Gastrocnemius medialis (tissue), 4 donors: Measurements from ENCODE around the gene DGCR6L.

Experiments
- CTCF ChIP-seq, 5 experiments: fragments of 450-650 bp in 3 of 5; fragments of 200-600 bp in 2 of 5; sonication (generic) in 2 of 5; IDR thresholded peaks in 4 of 5; conservative IDR thresholded peaks in 1 of 5; 1 replicate in 4 of 5; 2 replicates in 1 of 5; pipeline ENCODE4 v1.5.1; 2016 to 2019; ENCODE audit warnings: antibody characterized with exemption in 5 of 5, mild to moderate bottlenecking in 3 of 5, moderate library complexity in 3 of 5
- POLR2A ChIP-seq, 2 donors: fragments of 450-650 bp; IDR thresholded peaks; one replicate each; pipeline ENCODE4 v1.6.1; 2017; ENCODE audit warnings: antibody characterized with exemption in 2 of 2, mild to moderate bottlenecking in 2 of 2, moderate library complexity in 2 of 2

- TF ChIP-seq POLR2A (IDR thresholded peaks at IDR 0.05) (no peak), CTCF (IDR thresholded peaks at IDR 0.05 in 4 of 5, conservative IDR thresholded peaks at IDR 0.05 in 1 of 5) (no peak)
These were observed 52.2 kb downstream of the DGCR6L start for GRCh38 chr22:20267441-20268278.
